ENCODE results near the gene COX19. TPM values are rescaled to one million over a fixed set of nuclear protein-coding genes. Genes with fewer than 3 reads are reported as not detected.

Gene COX19
- total RNA-seq, 1 donor from 2014 or later, result 17.1 TPM

DNA sequence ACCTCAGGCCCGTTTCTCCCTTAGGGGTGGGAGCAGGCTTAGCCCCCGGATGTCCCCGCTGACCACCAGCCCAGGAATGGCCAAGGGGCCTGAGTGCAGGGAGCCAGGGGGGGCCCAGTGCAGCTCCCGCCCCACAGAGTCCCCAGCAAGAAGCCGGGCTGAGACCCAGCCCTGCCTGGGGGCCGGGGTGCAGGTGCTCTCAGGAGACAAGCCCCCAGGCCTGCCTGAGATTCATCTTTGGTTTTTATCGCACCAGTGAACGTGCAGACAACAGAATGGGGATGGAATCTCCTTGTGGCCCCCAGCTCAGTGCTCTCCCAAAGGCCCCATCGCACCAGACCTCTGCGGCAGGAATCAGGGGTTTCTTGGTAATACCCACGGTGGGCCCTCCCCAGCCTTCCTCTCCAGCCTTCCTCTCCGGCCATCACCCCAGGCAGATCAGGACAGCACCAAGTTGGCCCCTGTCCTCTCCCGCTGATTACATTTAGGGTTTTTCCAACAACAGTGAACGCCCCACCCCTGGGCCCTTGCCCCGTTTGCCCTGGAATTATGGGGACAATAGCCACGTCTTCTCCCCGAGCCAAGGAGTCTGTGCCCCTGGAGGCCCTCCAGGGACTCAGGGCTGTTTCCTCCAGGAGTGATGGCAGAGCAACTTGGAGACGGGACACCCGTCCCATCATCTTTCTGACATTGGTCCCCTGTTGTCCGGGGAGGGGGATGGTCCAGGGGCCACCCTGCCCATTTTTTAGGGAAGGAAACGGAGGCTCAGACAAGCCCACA is 43.3 kb downstream of the COX19 start:
- intact Hi-C loops (cut with micrococcal nuclease), result no loop called here

DNA sequence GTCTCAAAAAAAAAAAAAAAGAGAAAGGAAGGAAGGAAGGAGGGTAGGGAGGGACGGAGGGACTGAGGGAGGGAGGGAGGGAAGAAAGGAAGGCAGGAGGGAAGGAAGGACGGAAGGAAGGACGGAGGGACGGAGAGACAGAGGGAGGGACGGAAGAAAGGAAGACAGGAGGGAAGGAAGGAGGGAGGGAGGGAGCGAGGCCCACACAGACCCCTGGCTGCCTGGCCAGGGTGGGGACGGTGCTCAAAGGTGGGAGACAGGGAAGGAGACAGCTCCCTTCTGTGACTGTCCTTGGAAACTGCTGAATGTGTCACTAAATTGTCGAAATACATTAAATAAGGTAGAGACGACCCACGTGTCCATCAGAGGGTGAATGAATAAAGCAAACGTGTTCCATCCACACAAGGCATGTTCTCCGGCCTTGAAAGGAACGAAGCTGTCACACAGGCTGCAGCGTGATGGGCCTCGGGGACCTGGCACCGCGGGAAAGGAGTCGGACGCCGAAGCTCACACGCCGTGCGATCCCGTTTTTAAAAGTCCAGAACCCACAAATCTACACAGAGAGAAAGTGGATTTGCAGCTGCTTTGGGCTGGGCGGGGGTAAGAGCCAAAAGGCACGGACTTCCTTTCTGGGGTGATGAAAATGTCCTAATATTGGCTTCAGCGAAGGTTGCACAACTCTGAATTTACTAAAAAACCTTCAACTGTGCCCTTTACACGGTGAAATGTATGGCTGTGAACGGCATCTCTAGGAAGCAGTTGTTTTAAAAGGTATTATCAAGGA is 44.2 kb downstream of the COX19 start:
- intact Hi-C loops (cut with micrococcal nuclease), result no loop called here

DNA sequence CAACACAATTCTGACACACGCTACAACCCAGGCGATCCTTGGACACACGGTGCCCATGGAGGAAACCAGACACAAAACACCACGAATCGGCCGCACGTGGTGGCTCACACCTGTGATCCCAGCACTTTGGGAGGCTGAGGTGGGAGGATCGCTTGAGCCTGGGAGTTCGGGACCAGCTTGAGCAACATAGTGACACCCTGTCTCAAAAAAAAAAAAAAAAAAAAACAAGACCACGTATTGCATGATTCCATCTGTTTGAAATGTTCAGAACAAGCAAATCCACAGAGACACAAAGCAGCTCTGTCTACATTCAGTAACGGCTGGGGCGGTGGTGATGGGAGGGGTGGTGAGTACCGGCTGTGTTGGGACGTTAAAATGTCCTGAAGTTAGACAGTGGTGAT is 46.0 kb downstream of the COX19 start:
- intact Hi-C loops (cut with micrococcal nuclease), result loop anchor here (10.0 kb wide), 1 partner anchor 325 kb away; no protein-coding TSS in a partner anchor

DNA sequence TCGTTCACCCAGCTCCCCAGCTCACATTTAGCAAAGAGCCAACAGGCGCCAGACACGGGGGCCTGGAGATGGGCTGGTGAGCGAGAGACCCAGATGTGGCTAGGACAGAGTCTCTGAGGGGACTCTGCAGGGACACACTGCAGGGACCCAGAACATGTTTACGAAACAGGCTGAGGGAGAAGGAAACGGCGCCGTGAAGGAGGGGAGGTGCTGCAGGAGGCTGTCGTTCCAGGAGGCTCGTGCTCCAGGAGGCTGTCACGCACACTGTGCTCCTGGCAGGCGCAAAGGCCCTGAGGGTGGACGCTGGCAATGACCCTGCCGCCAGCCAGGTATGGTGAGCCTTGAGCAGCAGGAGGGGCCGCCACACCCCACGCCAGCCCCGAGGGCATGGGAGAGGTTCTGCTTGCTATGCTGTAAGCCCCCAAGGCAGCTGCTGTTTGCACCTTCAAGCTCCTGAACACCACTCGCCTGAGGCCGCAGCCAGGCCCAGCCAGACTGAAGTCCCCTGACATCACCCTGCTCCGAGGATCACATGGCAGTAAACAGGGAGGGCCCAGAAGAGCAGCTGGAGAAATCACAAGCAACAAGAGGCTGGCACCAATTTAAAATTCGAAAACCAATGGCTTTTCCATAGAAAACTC is 48.2 kb downstream of the COX19 start:
- intact Hi-C loops (cut with micrococcal nuclease), result loop anchor here (10.0 kb wide), 1 partner anchor 322 kb away; no protein-coding TSS in a partner anchor

DNA sequence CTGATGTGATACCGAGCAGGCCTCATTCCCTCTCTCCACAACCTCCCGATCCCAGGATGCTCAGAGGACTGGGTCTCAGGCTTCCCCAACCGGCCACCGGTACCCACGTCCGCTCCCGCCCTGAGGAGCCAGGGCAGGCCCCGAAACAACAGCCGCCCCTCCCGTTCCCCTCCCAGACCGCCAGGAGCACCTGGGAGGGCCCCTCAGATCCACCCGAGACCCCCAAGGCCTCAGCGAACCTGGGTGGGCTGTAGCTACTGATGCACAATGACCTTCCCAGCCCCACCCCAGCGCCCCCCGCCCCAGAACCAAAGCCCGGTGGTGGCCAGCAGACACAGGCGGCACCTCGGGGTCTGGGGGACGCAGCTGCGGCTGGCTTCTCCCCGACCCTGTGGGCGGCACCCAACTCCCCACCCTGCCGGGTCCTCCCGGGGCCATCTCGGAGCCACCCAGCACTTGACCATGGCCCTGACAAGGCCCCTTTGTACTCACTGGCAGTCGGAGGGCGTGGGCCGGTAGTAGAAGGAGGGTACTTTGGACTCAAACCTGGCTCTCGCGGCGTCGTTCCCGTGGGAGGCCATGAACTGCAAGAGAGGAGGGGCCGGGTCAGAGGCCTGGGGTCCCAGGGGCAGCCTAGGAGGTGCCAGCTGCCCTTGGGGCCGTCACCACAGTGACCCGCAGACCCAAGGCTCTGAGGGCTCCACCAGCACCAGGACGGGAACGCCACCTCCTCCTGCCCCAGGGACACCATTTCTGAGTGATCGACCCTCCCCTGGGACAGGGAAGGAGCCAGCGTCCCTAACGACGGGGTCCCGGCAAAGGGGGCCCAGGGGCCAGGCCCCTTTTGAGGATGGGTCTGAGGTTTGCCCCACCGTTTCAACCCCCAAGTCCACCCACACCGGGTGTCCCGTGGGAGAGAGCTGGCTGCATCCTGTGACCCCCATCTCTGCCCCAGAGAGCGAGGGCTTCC is 49.0 kb downstream of the COX19 start:
- intact Hi-C loops (cut with micrococcal nuclease), result loop anchor here (10.0 kb wide), 1 partner anchor 322 kb away; no protein-coding TSS in a partner anchor

DNA sequence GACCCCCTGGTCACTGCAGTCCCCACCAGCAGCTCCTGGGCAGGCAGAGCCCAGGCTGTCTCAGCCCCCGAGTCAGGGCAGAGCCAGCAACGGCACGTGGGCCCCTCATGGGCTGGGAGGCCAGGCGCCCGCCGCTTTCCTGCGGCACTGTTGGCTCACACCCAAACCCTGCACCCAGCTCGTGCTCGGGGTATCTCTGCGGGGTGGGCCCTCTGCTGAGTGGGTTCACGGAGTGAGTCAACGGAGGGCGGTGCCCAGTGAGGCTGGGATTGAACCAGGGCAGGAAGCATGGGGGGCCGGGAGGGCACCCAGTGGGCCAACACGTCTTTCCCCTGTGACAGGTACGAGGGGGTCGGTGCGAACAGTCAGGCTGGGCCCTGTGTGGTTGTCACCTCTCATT is 49.7 kb downstream of the COX19 start:
- intact Hi-C loops (cut with micrococcal nuclease), result loop anchor here (10.0 kb wide), 1 partner anchor 321 kb away; no protein-coding TSS in a partner anchor

DNA sequence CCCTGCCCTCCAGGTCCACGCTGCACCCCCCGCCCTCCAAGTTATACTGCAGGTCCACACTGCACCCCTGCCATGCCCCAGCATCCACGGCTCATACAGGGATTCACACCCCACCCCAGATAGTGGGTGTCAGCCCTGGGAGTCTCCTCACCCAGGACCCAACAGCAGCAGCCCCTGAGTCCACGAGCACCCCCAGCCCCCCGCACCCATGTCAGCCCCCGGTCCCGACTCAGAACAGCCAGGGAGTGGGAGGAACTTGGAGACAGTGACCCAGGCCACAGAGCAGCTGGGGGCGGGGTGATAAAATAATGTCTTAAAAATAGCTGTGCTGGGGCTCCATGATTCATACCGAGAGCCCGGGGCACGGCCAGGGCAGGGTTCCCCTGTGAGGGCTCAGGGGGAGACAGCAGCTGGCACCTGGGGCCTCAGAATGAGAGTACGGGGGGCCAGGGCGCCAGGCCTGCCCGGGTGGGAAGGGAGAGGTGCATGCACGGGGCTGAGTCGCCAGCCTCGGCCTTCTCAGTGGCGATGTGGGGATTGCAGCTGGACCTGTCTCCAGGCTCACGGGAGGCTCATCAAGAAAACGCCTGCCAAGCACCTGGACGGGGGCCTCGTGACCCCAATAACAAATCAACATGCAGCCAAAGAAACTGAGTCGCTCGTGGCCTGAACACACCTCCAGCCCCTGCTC is 50.7 kb downstream of the COX19 start:
- intact Hi-C loops (cut with micrococcal nuclease), result loop anchor here (5.0 to 10.0 kb wide), 2 partner anchors 33 to 320 kb away; no protein-coding TSS in a partner anchor

DNA sequence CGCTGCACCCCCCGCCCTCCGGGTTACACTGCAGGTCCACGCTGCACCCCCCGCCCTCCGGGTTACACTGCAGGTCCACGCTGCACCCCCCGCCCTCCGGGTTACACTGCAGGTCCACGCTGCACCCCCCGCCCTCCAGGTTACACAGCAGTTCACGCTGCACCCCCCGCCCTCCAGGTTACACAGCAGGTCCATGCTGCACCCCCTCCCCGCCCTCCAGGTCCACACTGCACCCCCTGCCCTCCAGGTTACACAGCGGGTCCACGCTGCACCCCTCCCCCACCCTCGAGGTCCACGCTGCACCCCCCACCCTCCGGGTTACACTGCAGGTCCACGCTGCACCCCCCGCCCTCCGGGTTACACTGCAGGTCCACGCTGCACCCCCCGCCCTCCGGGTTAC is 51.3 kb downstream of the COX19 start:
- intact Hi-C loops (cut with micrococcal nuclease), result loop anchor here (5.0 to 10.0 kb wide), 2 partner anchors 33 to 319 kb away; no protein-coding TSS in a partner anchor

DNA sequence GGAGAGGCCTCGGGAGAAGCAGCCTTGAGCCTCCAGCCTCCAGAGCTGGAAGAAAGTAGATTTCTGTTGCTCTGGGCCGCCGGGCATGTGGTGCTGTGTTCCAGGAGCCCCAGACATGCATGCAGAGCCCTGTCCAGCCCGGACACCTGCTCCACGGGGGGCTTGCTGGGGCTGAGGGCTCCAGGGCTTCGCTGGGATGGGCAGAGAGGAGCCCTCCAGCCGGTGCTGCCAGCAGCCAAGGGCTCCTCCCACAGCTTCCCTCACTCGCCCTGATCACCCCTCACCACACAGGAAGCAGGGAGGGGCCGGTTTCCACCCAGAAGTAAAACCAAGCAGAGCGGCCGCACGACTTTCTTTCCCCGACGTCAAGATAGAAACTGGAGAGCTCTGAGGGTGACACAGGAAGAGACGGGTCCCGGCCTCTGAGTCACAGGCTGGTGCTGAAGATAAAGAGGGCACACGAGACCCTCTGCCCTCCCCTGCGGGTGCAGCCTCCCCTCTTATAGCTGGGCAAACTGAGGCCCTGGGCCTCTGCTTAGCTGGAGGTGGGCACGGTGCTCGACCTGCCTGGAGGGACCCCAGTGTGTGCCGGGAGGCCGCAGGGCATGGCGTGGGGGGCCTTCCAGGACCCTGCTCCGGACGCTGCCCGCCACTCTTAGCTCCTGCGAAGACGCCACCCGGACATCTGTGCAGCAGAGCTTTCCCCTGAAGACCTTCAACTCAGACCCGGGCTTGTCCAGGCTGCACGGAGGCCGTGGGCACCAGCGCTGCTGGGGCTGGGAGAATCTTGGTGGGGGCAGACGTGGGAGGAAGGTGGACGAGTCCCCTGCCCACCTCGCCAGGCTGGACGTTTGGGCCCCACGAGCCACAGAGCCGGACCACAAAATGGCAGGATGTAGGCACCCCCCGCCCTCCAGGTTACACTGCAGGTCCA is 52.0 kb downstream of the COX19 start:
- intact Hi-C loops (cut with micrococcal nuclease), result loop anchor here (1.0 to 10.0 kb wide), 8 partner anchors 13 to 319 kb away; partner anchors contain the start of genes COX19, GET4 and GPR146

DNA sequence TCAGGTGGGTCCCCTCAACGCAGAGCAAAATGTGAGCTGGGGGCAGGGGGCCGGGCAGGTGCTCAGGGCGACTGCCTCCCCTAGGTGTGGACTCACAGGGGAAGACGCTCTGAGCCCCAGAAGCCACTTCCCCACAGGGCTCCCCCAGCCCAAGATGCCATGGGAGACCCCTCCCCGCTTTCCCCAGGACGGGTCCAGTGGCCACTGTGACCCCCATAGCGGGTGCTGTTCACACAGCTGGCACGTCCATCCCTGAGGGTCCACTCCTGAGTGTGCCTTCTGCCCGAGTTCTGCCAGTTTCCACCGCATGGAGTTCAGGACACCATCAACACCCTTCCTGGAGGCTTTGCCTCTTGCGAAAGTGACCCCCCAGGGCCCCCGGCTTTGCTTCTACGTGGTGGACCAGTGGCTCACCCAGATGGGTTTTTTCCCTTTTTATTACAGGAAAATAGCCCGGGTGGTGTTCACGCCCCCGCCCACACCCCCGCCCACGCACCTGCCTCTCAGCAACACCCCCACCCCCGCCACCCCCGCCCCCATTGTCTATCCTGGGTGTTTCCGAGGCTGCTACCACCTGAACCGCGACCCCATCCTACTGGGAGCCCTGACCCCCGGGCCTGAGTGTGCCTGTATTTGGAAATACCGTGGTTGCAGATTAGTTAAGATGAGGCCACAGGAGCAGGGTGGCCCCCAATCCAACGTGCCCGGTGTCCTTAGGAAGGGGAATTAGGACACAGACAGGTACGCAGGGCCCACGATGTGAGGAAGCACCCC is 52.8 kb downstream of the COX19 start:
- intact Hi-C loops (cut with micrococcal nuclease), result loop anchor here (1.0 to 10.0 kb wide), 8 partner anchors 14 to 318 kb away; partner anchors contain the start of genes COX19, GET4 and GPR146

DNA sequence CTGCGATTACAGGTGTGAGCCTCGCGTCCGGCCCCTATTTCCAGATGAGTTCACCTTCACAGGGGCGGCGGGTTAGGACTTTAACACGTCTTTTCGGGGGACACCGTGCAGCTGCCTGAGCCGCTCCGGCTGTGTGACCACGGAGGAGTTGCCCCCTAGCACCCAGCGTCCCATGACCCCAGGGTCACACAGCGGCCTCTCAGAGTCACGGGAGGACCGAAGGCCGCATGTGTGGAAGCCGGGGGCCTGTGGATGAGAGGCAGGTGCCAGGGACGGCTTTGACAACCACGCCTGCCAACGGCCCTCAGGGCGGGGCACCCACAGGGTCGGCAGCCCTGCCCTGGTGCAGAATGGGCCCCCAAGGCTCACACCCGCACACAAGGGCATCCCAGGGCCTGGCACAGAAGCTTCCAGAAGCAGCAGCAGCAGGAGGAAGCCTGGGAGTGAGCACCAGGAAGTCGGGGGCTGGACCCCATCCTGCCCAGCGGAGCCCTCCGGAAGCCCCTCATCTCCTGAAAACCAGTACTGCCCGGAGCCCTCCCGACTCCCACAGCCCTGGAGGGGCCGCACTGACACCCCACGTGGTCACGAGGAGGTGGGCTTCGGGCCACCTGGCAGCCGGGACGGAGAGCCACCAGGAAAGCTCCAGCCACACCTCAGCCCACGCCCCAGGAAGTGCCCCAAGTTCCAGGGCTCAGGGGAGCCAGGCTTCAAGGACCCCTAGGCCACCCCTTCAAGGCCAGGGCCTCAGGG is 53.6 kb downstream of the COX19 start:
- intact Hi-C loops (cut with micrococcal nuclease), result loop anchor here (2.0 to 10.0 kb wide), 6 partner anchors 13 to 317 kb away; partner anchors contain the start of gene GPR146

DNA sequence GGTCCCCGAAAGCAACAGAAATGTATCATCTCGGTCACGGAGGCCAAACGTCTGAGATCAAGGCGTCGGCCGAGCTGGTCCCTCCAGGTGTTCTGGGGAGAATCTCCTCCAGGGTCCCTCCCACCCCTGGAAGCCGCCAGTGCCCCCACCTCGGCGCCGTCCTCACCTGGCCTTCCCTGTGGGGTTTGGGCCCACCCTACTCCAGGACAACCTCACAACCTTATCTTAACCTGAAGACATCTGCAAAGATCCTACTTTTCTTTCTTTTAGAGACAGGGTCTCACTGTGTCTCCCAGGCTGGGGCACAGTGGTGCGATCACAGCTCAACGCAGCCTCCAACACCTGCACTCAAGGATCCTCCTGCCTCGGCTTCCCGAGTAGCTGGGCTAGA is 54.3 kb downstream of the COX19 start:
- intact Hi-C loops (cut with micrococcal nuclease), result loop anchor here (5.0 to 10.0 kb wide), 2 partner anchors 36 to 316 kb away; no protein-coding TSS in a partner anchor

DNA sequence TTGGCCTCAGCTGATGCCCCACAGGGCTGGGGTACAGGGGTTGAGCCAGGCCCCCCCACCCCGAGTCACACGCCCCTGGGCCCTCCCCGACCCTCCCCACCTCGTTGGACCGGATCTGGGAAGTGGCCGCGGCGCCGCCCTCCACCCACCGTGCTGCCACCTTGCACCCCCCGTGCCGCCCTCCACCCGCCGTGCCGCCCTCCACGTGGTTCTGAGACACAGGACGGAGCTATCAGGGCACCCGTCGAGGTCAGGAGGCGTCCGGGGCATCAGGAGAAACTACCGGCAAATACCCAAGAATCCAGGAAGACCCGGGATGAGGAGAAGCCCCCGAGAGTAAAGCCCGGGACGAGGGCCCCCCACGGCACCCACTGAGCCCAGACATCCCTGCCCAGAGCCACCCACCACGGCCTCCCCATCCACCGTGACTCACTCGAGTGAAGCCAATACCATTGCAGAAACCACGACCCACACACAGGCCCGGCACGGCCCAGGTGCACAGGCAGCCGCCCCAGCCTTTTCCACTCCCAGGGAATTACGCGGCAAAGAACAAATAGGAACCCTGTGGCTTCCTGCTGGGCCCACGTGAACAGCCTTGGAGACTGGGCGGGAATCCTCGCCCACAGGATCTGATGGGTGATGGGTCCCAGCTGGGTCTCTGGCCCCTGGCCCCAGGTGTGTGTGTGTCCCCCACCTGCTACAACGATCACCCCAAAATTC is 54.8 kb downstream of the COX19 start:
- intact Hi-C loops (cut with micrococcal nuclease), result loop anchor here (5.0 to 10.0 kb wide), 2 partner anchors 37 to 316 kb away; no protein-coding TSS in a partner anchor

DNA sequence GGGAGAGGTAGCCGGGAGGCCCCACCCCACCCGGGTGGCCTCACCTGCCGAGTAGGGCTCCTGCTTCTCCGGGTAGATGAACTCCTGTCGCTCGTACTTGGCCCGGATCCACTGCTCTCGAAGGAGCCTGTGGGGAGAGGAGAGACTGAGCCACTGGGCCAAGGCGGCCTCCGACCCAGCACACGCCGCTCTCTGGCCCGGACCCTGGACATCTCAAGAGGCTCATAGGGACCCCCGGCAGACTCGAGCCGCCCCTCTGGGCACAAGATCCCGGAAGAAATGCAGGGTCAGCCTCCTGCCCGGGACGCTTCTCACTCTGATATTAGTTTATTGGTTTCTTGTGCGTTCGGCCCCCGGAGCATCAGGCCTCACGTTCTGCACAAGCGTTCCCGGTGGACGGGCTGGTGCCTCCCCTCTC is 55.4 kb downstream of the COX19 start:
- intact Hi-C loops (cut with micrococcal nuclease), result loop anchor here (5.0 to 10.0 kb wide), 2 partner anchors 37 to 315 kb away; no protein-coding TSS in a partner anchor

DNA sequence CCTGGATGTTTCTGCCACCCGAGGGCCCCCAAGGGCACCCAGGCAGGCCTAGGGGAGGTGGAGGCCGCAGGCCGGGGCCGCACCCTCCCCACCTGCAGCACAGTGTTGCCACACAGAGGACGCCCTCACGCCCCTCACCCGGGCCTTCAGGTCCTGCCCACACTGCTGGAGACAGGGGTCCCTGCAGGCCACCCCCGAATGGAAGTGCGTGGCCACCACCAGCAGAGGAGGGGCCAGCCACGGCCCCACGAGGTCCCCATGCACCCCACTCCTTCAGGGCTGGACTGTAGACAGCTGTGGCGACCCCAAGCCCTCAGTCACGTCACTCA is 56.3 kb downstream of the COX19 start:
- intact Hi-C loops (cut with micrococcal nuclease), result no loop called here

DNA sequence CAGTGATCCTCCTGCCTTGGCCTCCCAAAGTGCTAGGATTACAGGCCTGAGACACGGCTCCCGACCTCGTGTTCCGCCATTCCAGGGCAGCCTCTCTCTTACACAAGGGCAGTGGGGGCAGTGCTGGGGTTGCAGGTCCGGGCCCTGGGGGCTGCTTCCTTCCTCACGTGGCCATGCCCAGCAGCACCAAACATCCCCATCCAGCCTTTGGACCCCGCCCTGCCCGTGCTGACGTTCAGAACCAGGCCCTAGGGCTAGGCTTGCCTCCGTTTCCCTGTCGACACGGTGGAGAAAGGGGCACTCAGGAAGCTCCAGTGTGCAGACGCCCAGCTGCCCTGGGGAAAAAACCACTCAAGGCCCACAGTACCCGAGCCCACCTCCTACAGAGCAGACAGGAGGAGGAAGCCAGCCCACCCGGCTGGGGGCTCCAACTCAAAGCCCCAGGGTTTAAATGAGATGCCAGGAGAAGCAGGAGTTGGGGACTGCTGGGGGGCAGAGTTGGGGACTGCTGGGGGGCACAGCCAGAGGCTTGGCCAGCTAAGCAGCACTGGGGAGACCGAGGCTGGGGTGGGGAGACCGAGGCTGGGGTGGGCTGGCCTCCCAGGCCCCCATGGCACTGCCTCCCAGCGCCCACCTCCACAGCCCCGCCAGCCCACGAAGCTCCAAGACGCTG is 56.8 kb downstream of the COX19 start:
- intact Hi-C loops (cut with micrococcal nuclease), result no loop called here

Measured in T-helper 2 cell treated with Interferon-gamma antibody and Interleukin-4, amounts not matched to agents 100 ng/mL and 5 ng/mL, for 36 hours (primary cell).